Activated CD4-positive, alpha-beta T cell treated with anti-CD3 and anti-CD28 coated beads, Interleukin-2, amount 10 ng/mL, durations not matched to agents 7 days and 5 days (primary cell): Measurements from ENCODE around the gene SEC14L5. TPM values are rescaled to one million over a fixed set of nuclear protein-coding genes. Genes with fewer than 3 reads are reported as not detected.

Experiments
- CTCF ChIA-PET: fragments of 350-600 bp; sonication (Branson Sonifier 250); formaldehyde crosslinking; loops from one replicate; lab custom pipeline; 2021; ENCODE audit warnings: antibody characterized with exemption; lab: Charles Lee
- POLR2A ChIA-PET: fragments of 350-600 bp; sonication (Branson Sonifier 250); formaldehyde crosslinking; loops from one replicate; lab custom pipeline; 2021; ENCODE audit warnings: antibody characterized with exemption; lab: Charles Lee
- DNase-seq: peaks from one replicate; pipeline ENCODE4 v3.0.0-alpha.2; 2020
- H3K27ac Mint-ChIP-seq: one replicate; pipeline ENCODE4 v1.8.0; 2021; ENCODE audit warnings: mild to moderate bottlenecking, moderate library complexity, mixed read lengths
- H3K27me3 Mint-ChIP-seq: one replicate; pipeline ENCODE4 v1.8.0; 2021; ENCODE audit warnings: mixed read lengths
- H3K36me3 Mint-ChIP-seq: one replicate; pipeline ENCODE4 v1.8.0; 2021; ENCODE audit warnings: low read depth, mixed read lengths
- H3K4me1 Mint-ChIP-seq: one replicate; pipeline ENCODE4 v1.8.0; 2021; ENCODE audit warnings: mixed read lengths
- H3K4me3 Mint-ChIP-seq: one replicate; pipeline ENCODE4 v1.8.0; 2021; ENCODE audit warnings: mild to moderate bottlenecking, moderate library complexity, mixed read lengths
- H3K9me3 Mint-ChIP-seq: one replicate; pipeline ENCODE4 v1.8.0; 2021; ENCODE audit warnings: mixed read lengths
- total RNA-seq, 2 experiments: library from RNA; stranded (reverse); gene quantifications; one replicate each; pipeline ENCODE4 v1.2.3, GENCODE V29; 2021

Gene SEC14L5
- not detected for total RNA-seq

- peak; percentile 97 for DNase-seq
- H3K27me3 Mint-ChIP-seq, result peaks cover 32% of the 10 kb centered on the region
- H3K4me1 Mint-ChIP-seq, result peaks cover 21% of the 10 kb centered on the region
- no peaks in the 10 kb centered on the region for H3K9me3 Mint-ChIP-seq
- no peaks in the 10 kb centered on the region for H3K36me3 Mint-ChIP-seq
- POLR2A ChIA-PET, result no interaction called here
- CTCF ChIA-PET, result no interaction called here
- H3K4me3 Mint-ChIP-seq, result peak within 1 kb of the TSS; percentile 80
- H3K27ac Mint-ChIP-seq, result peak within 1 kb of the TSS; percentile 27
Observed at GRCh38 chr16:4957720-4958509, at the start of gene SEC14L5. SEC14L5 (plus strand) TSS chr16:4958330; CDS start chr16:4959324, 994 bp downstream.

- Mint-ChIP-seq H3K27me3 (peaks cover 5% of the 10 kb centered on the region), H3K36me3 (no peaks in the 10 kb centered on the region), H3K27ac (no peak overlapping the region), H3K4me3 (no peak overlapping the region), H3K9me3 (no peaks in the 10 kb centered on the region), H3K4me1 (no peaks in the 10 kb centered on the region)
- POLR2A ChIA-PET, result no interaction called here
- DNase-seq, result no peak
- CTCF ChIA-PET, result interaction anchor here (1.4 kb wide), 1 partner anchor 21 kb away, joined by 3 read pairs; no protein-coding TSS in a partner anchor
Observed at GRCh38 chr16:4908854-4909401, 49.2 kb upstream of the SEC14L5 start.

DNA sequence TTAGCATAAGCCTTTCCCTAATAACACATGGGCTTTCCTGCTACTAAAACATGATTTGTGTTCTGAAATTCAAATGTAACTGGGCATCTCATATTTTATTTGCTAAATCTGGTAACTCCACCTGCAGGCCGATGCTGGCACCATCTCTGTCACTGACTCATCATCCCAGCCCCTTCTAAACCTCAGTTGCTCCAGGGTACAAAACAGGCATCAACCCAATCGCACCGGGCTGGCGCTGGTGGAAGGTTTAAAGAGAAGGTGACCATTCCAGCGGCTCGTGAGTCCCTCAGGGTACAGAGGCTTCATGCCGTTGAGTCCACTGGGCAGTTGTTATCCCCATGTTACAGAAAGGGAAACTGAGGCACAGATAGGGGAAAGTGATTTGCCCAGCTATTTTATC, 48.3 kb upstream of the SEC14L5 start:
- DNase-seq, result no peak
- no peak overlapping the region for H3K27ac Mint-ChIP-seq
- H3K4me3 Mint-ChIP-seq, result no peak overlapping the region
- H3K27me3 Mint-ChIP-seq, result peaks cover 5% of the 10 kb centered on the region
- CTCF ChIA-PET, result interaction anchor here (1.4 kb wide), 1 partner anchor 20 kb away, joined by 3 read pairs; no protein-coding TSS in a partner anchor
- no peaks in the 10 kb centered on the region for H3K4me1 Mint-ChIP-seq
- POLR2A ChIA-PET, result no interaction called here
- no peaks in the 10 kb centered on the region for H3K9me3 Mint-ChIP-seq
- no peaks in the 10 kb centered on the region for H3K36me3 Mint-ChIP-seq

GRCh38 chr16:4910828-4911227, 47.3 kb upstream of the SEC14L5 start:
- no peaks in the 10 kb centered on the region for H3K4me1 Mint-ChIP-seq
- POLR2A ChIA-PET, result no interaction called here
- DNase-seq, result no peak
- CTCF ChIA-PET, result no interaction called here
- no peaks in the 10 kb centered on the region for H3K9me3 Mint-ChIP-seq
- peaks cover 5% of the 10 kb centered on the region for H3K27me3 Mint-ChIP-seq
- H3K36me3 Mint-ChIP-seq, result no peaks in the 10 kb centered on the region
- H3K27ac Mint-ChIP-seq, result no peak overlapping the region
- H3K4me3 Mint-ChIP-seq, result no peak overlapping the region

DNA sequence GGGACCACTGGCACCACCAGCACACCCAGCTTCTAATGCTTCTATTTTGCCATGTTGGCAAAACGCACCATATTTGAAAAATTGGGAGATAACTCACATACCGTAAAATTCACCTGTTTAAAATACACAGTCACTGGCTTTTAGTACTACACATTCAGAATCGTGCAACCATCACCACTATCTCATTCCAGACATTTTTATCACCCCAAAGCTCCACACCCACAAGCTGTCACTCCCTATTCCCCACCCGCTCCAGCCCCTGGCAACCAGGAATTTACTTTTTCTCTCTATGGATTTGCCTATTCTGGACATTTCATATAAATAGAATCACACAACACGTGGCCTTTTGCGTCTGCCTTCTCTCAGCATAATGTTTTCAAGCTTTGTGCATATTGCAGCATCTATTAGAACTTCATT, 46.2 kb upstream of the SEC14L5 start:
- H3K27ac Mint-ChIP-seq, result no peak overlapping the region
- ChIA-PET POLR2A (no interaction called here), CTCF (no interaction called here)
- H3K36me3 Mint-ChIP-seq, result no peaks in the 10 kb centered on the region
- H3K4me1 Mint-ChIP-seq, result no peaks in the 10 kb centered on the region
- H3K4me3 Mint-ChIP-seq, result no peak overlapping the region
- no peaks in the 10 kb centered on the region for H3K9me3 Mint-ChIP-seq
- H3K27me3 Mint-ChIP-seq, result peaks cover 2% of the 10 kb centered on the region
- no peak for DNase-seq

- H3K9me3 Mint-ChIP-seq, result no peaks in the 10 kb centered on the region
- CTCF ChIA-PET, result no interaction called here
- H3K36me3 Mint-ChIP-seq, result no peaks in the 10 kb centered on the region
- H3K4me3 Mint-ChIP-seq, result no peak overlapping the region
- POLR2A ChIA-PET, result no interaction called here
- no peak for DNase-seq
- H3K27me3 Mint-ChIP-seq, result no peaks in the 10 kb centered on the region
- no peaks in the 10 kb centered on the region for H3K4me1 Mint-ChIP-seq
- H3K27ac Mint-ChIP-seq, result no peak overlapping the region
Observed at GRCh38 chr16:4913130-4913773, 44.9 kb upstream of the SEC14L5 start.

DNA sequence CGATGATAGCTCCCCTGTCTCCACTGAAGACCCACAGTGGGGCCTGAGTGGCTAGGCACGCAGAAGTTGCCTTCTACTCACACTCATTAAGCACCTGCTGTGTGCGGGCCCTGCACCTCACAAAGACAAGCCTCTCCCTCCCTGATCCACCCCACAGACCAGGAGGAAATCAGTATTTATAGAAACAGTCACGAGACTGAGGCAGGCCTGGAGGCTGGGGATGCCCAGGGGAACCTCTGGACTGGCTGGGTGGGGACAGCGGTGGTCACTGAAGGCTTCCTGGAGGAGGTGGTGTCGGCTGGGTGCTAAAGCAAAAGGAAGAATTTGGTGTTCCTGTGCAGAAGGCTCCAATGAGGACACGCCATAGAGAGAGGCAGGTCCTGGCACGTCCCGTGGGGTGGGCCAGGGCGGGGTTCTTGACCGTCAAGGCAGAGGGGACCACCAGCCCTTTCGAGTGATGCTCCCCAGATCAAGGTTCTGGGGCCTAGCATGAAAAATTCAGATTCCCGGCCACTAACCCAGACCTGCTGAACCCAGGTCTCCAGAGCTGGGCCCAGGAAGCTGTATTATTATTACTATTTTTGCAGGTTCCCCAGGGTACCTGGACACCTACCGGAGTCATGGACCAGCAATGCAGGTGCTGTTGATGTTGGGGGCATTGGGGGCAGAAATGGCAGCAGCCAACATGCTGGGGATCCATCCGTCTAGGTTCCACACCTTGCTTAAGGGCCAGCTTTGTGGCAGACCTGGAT, 44.2 kb upstream of the SEC14L5 start:
- H3K9me3 Mint-ChIP-seq, result no peaks in the 10 kb centered on the region
- no peaks in the 10 kb centered on the region for H3K36me3 Mint-ChIP-seq
- no peak for DNase-seq
- H3K27ac Mint-ChIP-seq, result no peak overlapping the region
- no peaks in the 10 kb centered on the region for H3K4me1 Mint-ChIP-seq
- ChIA-PET POLR2A (interaction anchor here (0.6 kb wide), 1 partner anchor 64 kb away, joined by 12 read pairs; no protein-coding TSS in a partner anchor), CTCF (no interaction called here)
- H3K4me3 Mint-ChIP-seq, result no peak overlapping the region
- no peaks in the 10 kb centered on the region for H3K27me3 Mint-ChIP-seq

DNA sequence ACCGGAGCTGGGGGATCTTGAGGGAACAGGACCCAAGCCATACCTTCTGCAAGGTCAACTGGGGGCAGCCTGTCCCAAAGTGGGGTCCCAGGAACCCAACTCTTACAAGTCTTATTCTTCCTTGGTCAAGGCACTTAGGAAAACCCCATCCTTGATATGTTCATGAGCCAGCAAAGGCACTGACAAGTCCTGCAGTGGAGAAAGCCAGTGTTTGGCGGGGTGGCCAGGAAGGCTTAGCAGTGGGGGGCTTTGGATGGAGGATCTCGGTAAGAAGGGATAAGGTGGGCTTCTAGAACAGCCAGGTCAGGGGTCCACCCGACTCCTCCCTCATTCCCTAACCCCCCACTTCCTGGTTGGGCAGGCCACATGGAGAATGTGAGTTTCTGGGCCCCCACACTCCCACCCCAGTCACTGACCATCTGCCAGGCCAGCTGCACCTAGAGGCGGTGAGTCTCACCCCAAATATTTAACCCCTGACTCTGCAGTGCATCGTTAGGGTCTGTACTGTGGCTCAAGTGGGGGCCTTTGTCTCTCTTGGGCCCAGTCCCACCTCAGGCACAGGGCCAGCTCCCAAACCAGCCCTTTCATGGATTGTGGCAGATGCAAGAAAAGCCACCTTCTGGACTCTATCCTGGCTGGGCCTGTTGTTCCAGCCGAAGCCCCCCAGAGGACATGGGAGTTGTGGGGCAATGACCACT, 43.5 kb upstream of the SEC14L5 start:
- ChIA-PET CTCF (no interaction called here), POLR2A (no interaction called here)
- Mint-ChIP-seq H3K4me1 (no peaks in the 10 kb centered on the region), H3K36me3 (no peaks in the 10 kb centered on the region), H3K27me3 (no peaks in the 10 kb centered on the region), H3K27ac (no peak overlapping the region), H3K4me3 (no peak overlapping the region), H3K9me3 (no peaks in the 10 kb centered on the region)
- no peak for DNase-seq

GRCh38 chr16:4915226-4915761, 42.8 kb upstream of the SEC14L5 start:
- CTCF ChIA-PET, result no interaction called here

DNA sequence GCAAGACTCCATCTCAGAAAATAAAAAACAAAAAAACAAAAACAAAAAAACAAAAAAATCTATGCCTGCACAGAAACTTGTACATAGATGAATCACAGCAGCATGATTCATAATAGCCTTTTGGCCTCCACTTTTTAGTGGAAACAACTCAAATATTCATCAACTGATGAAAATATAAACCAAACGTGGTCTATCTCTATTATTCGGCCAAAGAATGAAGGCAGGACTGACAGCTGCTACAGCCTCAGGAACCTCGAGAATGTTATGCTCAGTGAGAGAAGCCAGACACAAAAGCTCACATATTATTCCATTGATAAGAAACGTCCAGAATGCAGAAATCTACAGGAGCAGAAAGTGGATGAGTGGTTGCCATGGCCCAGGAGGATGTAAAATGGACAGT, 41.0 kb upstream of the SEC14L5 start:
- H3K27me3 Mint-ChIP-seq, result no peaks in the 10 kb centered on the region
- CTCF ChIA-PET, result no interaction called here

More at GRCh38 chr16:4915226-4915761, 42.8 kb upstream of the SEC14L5 start:
- no peak for DNase-seq
- POLR2A ChIA-PET, result no interaction called here
- H3K27me3 Mint-ChIP-seq, result no peaks in the 10 kb centered on the region
- no peak overlapping the region for H3K4me3 Mint-ChIP-seq
- no peaks in the 10 kb centered on the region for H3K4me1 Mint-ChIP-seq
- H3K27ac Mint-ChIP-seq, result no peak overlapping the region
- H3K36me3 Mint-ChIP-seq, result no peaks in the 10 kb centered on the region
- no peaks in the 10 kb centered on the region for H3K9me3 Mint-ChIP-seq

DNA sequence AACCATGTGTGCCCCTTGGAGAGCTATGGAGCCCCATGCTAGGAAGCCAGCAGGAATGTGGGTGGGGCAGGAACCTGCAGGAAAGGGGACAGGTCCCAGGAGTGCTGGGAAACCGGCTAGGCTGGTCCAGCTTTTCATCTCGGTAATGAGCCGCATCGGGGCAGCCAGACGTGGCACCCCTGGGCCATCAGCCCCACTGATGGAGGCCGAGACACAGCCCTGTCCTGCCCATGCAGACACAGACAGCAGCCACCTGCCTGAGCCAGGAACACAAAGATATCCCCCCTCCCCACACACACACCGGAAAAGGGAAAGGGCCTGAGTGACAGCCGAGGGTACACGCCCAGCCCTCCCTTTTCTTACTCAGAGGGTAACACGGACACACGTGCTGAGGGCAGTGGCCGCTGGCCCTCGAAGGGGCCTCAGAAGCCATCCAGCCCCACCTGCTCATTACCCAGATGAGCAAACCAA, 39.3 kb upstream of the SEC14L5 start:
- DNase-seq, result no peak
- Mint-ChIP-seq H3K36me3 (no peaks in the 10 kb centered on the region), H3K4me3 (no peak overlapping the region), H3K9me3 (no peaks in the 10 kb centered on the region), H3K27ac (no peak overlapping the region), H3K27me3 (no peaks in the 10 kb centered on the region), H3K4me1 (no peaks in the 10 kb centered on the region)
- ChIA-PET CTCF (interaction anchor here (0.6 kb wide), 1 partner anchor 411 kb away, joined by 3 read pairs; no protein-coding TSS in a partner anchor), POLR2A (no interaction called here)

More for the DNA sequence above, 41.0 kb upstream of the SEC14L5 start:
- Mint-ChIP-seq H3K4me1 (no peaks in the 10 kb centered on the region), H3K36me3 (no peaks in the 10 kb centered on the region), H3K4me3 (no peak overlapping the region), H3K9me3 (no peaks in the 10 kb centered on the region), H3K27ac (no peak overlapping the region)
- POLR2A ChIA-PET, result interaction anchor here (0.6 kb wide), 1 partner anchor 60 kb away, joined by 5 read pairs; no protein-coding TSS in a partner anchor
- DNase-seq, result no peak

GRCh38 chr16:4920826-4921225, 37.3 kb upstream of the SEC14L5 start:
- ChIA-PET CTCF (no interaction called here), POLR2A (no interaction called here)
- Mint-ChIP-seq H3K9me3 (peaks cover 3% of the 10 kb centered on the region), H3K36me3 (no peaks in the 10 kb centered on the region), H3K4me1 (no peaks in the 10 kb centered on the region), H3K27me3 (no peaks in the 10 kb centered on the region), H3K27ac (no peak overlapping the region), H3K4me3 (no peak overlapping the region)
- DNase-seq, result no peak
